C4-2B (cell line): ENCODE measurements around the gene POU6F2.

ENCODE experiments used
- ZFX ChIP-seq: fragments of 450-650 bp; IDR thresholded peaks from 2 replicates; pipeline ENCODE4 v1.6.1; 2017
- TF ChIP-seq, protein P1 (sequence below): fragments of 450-650 bp; conservative IDR thresholded peaks from 2 replicates; pipeline ENCODE4 v1.5.1; 2017; ENCODE audit warnings: mild to moderate bottlenecking

DNA sequence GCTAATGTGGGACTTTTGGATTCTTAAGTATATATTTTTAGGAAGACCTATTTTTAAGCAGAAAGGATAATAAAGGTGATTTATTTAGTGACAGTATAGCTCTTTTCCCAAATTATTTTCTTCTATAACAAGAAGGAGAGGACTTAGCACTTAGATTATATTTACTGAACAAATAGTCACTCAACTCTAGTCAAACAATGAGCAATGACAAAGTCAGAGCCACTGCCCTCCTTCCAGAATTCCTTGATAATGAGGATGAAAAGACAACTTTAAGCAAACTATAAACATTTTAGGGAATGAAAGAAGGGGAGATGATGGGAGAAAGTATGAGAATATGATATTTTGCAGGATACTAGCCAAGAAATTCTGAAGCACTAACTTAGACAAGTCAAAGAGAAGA, 295.0 kb downstream of the POU6F2 start:
- TF ChIP-seq, protein P1, sequence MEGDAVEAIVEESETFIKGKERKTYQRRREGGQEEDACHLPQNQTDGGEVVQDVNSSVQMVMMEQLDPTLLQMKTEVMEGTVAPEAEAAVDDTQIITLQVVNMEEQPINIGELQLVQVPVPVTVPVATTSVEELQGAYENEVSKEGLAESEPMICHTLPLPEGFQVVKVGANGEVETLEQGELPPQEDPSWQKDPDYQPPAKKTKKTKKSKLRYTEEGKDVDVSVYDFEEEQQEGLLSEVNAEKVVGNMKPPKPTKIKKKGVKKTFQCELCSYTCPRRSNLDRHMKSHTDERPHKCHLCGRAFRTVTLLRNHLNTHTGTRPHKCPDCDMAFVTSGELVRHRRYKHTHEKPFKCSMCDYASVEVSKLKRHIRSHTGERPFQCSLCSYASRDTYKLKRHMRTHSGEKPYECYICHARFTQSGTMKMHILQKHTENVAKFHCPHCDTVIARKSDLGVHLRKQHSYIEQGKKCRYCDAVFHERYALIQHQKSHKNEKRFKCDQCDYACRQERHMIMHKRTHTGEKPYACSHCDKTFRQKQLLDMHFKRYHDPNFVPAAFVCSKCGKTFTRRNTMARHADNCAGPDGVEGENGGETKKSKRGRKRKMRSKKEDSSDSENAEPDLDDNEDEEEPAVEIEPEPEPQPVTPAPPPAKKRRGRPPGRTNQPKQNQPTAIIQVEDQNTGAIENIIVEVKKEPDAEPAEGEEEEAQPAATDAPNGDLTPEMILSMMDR, result no peak
- TF ChIP-seq ZFX, result no peak
